ENCODE data around the gene DPP8. TPM values are rescaled to one million over a fixed set of nuclear protein-coding genes. Genes with fewer than 3 reads are reported as not detected.
"Not testable (repeated sequence)": the region's sequence is repeated elsewhere in the genome, so short reads cannot be mapped to it uniquely, and the experiment has no call there.

The DPP8 gene
- total and polyA plus RNA-seq, 2 donors: 12.5 to 21.8 TPM

- not testable (repeated sequence) for H3K4me3 ChIP-seq (ENCODE audit: low read length in 2 of 2); H3K9me3 ChIP-seq (ENCODE audit: control insufficient read depth in 2 of 2, insufficient read depth in 1 of 2, low read length in 1 of 2); H3K27me3 ChIP-seq (ENCODE audit: control insufficient read depth in 2 of 2, insufficient read depth in 1 of 2, low read length in 1 of 2); H3K4me1 ChIP-seq (ENCODE audit: control insufficient read depth in 2 of 2, insufficient read depth in 2 of 2, low read length in 2 of 2); DNase-seq (ENCODE audit: low read depth in 6 of 9, low spot score in 9 of 9); H3K27ac ChIP-seq (ENCODE audit: low read depth in 1 of 2, low read length in 1 of 2)
- whole genome bisulfite sequencing: 98% methylated on average over 6 of the region's 6 CpGs
- peaks cover 27 to 77% of the 10 kb centered on the region in 2 donors for H3K36me3 ChIP-seq (ENCODE audit: control insufficient read depth in 2 of 2, insufficient read depth in 2 of 2, low read length in 1 of 2)
Observed at GRCh38 chr15:65463096-65463495, 54.4 kb downstream of the DPP8 start.

GRCh38 chr15:65460741-65461347 lies 56.6 kb downstream of the DPP8 start:
- H3K9me3 ChIP-seq (ENCODE audit: control insufficient read depth in 2 of 2, insufficient read depth in 1 of 2, low read length in 1 of 2): no peaks in the 10 kb centered on the region
- no peaks in the 10 kb centered on the region for H3K27me3 ChIP-seq (ENCODE audit: control insufficient read depth in 2 of 2, insufficient read depth in 1 of 2, low read length in 1 of 2)
- H3K4me3 ChIP-seq (ENCODE audit: low read length in 2 of 2): no peak overlapping the region
- no peak overlapping the region for H3K27ac ChIP-seq (ENCODE audit: low read depth in 1 of 2, low read length in 1 of 2)
- no peak for DNase-seq (ENCODE audit: low read depth in 6 of 9, low spot score in 9 of 9)
- no peaks in the 10 kb centered on the region for H3K4me1 ChIP-seq (ENCODE audit: control insufficient read depth in 2 of 2, insufficient read depth in 2 of 2, low read length in 2 of 2)
- 97% methylated on average over 5 of the region's 5 CpGs for WGBS
- H3K36me3 ChIP-seq (ENCODE audit: control insufficient read depth in 2 of 2, insufficient read depth in 2 of 2, low read length in 1 of 2): peaks cover 29 to 81% of the 10 kb centered on the region in 2 donors

- H3K27ac ChIP-seq (ENCODE audit: low read depth in 1 of 2, low read length in 1 of 2): not testable (repeated sequence)
- WGBS: 96% methylated on average over 4 of the region's 4 CpGs
Observed at GRCh38 chr15:65455256-65455655, 62.2 kb downstream of the DPP8 start.

GRCh38 chr15:65451989-65452388 lies 65.5 kb downstream of the DPP8 start:
- peaks cover 47 to 69% of the 10 kb centered on the region in 2 donors for H3K36me3 ChIP-seq (ENCODE audit: control insufficient read depth in 2 of 2, insufficient read depth in 2 of 2, low read length in 1 of 2)
- WGBS: 98% methylated on average over 6 of the region's 6 CpGs
- DNase-seq (ENCODE audit: low read depth in 6 of 9, low spot score in 9 of 9): no peak
- H3K4me1 ChIP-seq (ENCODE audit: control insufficient read depth in 2 of 2, insufficient read depth in 2 of 2, low read length in 2 of 2): no peaks in the 10 kb centered on the region
- H3K27ac ChIP-seq (ENCODE audit: low read depth in 1 of 2, low read length in 1 of 2): no peak overlapping the region
- no peaks in the 10 kb centered on the region for H3K9me3 ChIP-seq (ENCODE audit: control insufficient read depth in 2 of 2, insufficient read depth in 1 of 2, low read length in 1 of 2)
- H3K4me3 ChIP-seq (ENCODE audit: low read length in 2 of 2): no peak overlapping the region
- no peaks in the 10 kb centered on the region for H3K27me3 ChIP-seq (ENCODE audit: control insufficient read depth in 2 of 2, insufficient read depth in 1 of 2, low read length in 1 of 2)

More at GRCh38 chr15:65455256-65455655, 62.2 kb downstream of the DPP8 start:
- H3K4me3 ChIP-seq (ENCODE audit: low read length in 2 of 2); DNase-seq (ENCODE audit: low read depth in 6 of 9, low spot score in 9 of 9); H3K9me3 ChIP-seq (ENCODE audit: control insufficient read depth in 2 of 2, insufficient read depth in 1 of 2, low read length in 1 of 2); H3K4me1 ChIP-seq (ENCODE audit: control insufficient read depth in 2 of 2, insufficient read depth in 2 of 2, low read length in 2 of 2); H3K27me3 ChIP-seq (ENCODE audit: control insufficient read depth in 2 of 2, insufficient read depth in 1 of 2, low read length in 1 of 2): not testable (repeated sequence)
- H3K36me3 ChIP-seq (ENCODE audit: control insufficient read depth in 2 of 2, insufficient read depth in 2 of 2, low read length in 1 of 2): peaks cover 52 to 82% of the 10 kb centered on the region in 2 donors

- H3K36me3 ChIP-seq (ENCODE audit: control insufficient read depth in 2 of 2, insufficient read depth in 2 of 2, low read length in 1 of 2): peaks cover 42 to 64% of the 10 kb centered on the region in 2 donors
- no peak for DNase-seq (ENCODE audit: low read depth in 6 of 9, low spot score in 9 of 9)
- no peaks in the 10 kb centered on the region for H3K27me3 ChIP-seq (ENCODE audit: control insufficient read depth in 2 of 2, insufficient read depth in 1 of 2, low read length in 1 of 2)
- no peak overlapping the region for H3K4me3 ChIP-seq (ENCODE audit: low read length in 2 of 2)
- H3K4me1 ChIP-seq (ENCODE audit: control insufficient read depth in 2 of 2, insufficient read depth in 2 of 2, low read length in 2 of 2): no peaks in the 10 kb centered on the region
- H3K27ac ChIP-seq (ENCODE audit: low read depth in 1 of 2, low read length in 1 of 2): no peak overlapping the region
- no peaks in the 10 kb centered on the region for H3K9me3 ChIP-seq (ENCODE audit: control insufficient read depth in 2 of 2, insufficient read depth in 1 of 2, low read length in 1 of 2)
Observed at GRCh38 chr15:65450556-65450955, 66.9 kb downstream of the DPP8 start.

GRCh38 chr15:65447145-65447544 lies 70.3 kb downstream of the DPP8 start:
- 97% methylated on average over 2 of the region's 2 CpGs for WGBS
- DNase-seq (ENCODE audit: low read depth in 6 of 9, low spot score in 9 of 9): no peak

GRCh38 chr15:65434201-65434600 lies 83.3 kb downstream of the DPP8 start:
- WGBS: 92% methylated on average over 11 of the region's 11 CpGs
- Histone ChIP-seq H3K9me3 (ENCODE audit: control insufficient read depth in 2 of 2, insufficient read depth in 1 of 2, low read length in 1 of 2) (no peaks in the 10 kb centered on the region), H3K27me3 (ENCODE audit: control insufficient read depth in 2 of 2, insufficient read depth in 1 of 2, low read length in 1 of 2) (peaks cover 2% of the 10 kb centered on the region in 2 donors), H3K4me3 (ENCODE audit: low read length in 2 of 2) (no peak overlapping the region), H3K36me3 (ENCODE audit: control insufficient read depth in 2 of 2, insufficient read depth in 2 of 2, low read length in 1 of 2) (no peaks in the 10 kb centered on the region), H3K4me1 (ENCODE audit: control insufficient read depth in 2 of 2, insufficient read depth in 2 of 2, low read length in 2 of 2) (no peaks in the 10 kb centered on the region), H3K27ac (ENCODE audit: low read depth in 1 of 2, low read length in 1 of 2) (no peak overlapping the region)
- no peak for DNase-seq (ENCODE audit: low read depth in 6 of 9, low spot score in 9 of 9)

More at GRCh38 chr15:65447145-65447544, 70.3 kb downstream of the DPP8 start:
- Histone ChIP-seq H3K4me1 (ENCODE audit: control insufficient read depth in 2 of 2, insufficient read depth in 2 of 2, low read length in 2 of 2) (no peaks in the 10 kb centered on the region), H3K9me3 (ENCODE audit: control insufficient read depth in 2 of 2, insufficient read depth in 1 of 2, low read length in 1 of 2) (no peaks in the 10 kb centered on the region), H3K27ac (ENCODE audit: low read depth in 1 of 2, low read length in 1 of 2) (no peak overlapping the region), H3K27me3 (ENCODE audit: control insufficient read depth in 2 of 2, insufficient read depth in 1 of 2, low read length in 1 of 2) (no peaks in the 10 kb centered on the region), H3K36me3 (ENCODE audit: control insufficient read depth in 2 of 2, insufficient read depth in 2 of 2, low read length in 1 of 2) (peaks cover 26 to 52% of the 10 kb centered on the region in 2 donors), H3K4me3 (ENCODE audit: low read length in 2 of 2) (no peak overlapping the region)

- peaks cover 2% of the 10 kb centered on the region in 2 donors for H3K27me3 ChIP-seq (ENCODE audit: control insufficient read depth in 2 of 2, insufficient read depth in 1 of 2, low read length in 1 of 2)
- no peak overlapping the region for H3K4me3 ChIP-seq (ENCODE audit: low read length in 2 of 2)
- H3K27ac ChIP-seq (ENCODE audit: low read depth in 1 of 2, low read length in 1 of 2): no peak overlapping the region
- no peaks in the 10 kb centered on the region for H3K36me3 ChIP-seq (ENCODE audit: control insufficient read depth in 2 of 2, insufficient read depth in 2 of 2, low read length in 1 of 2)
- DNase-seq (ENCODE audit: low read depth in 6 of 9, low spot score in 9 of 9): no peak
- H3K4me1 ChIP-seq (ENCODE audit: control insufficient read depth in 2 of 2, insufficient read depth in 2 of 2, low read length in 2 of 2): no peaks in the 10 kb centered on the region
- H3K9me3 ChIP-seq (ENCODE audit: control insufficient read depth in 2 of 2, insufficient read depth in 1 of 2, low read length in 1 of 2): no peaks in the 10 kb centered on the region
Observed at GRCh38 chr15:65431731-65432130, 85.8 kb downstream of the DPP8 start.

- H3K4me3 ChIP-seq (ENCODE audit: low read length in 2 of 2): no peak overlapping the region
Observed at GRCh38 chr15:65426216-65426853, 91.2 kb downstream of the DPP8 start.

More at GRCh38 chr15:65426216-65426853, 91.2 kb downstream of the DPP8 start:
- peaks cover 29 to 49% of the 10 kb centered on the region in 2 donors for H3K27me3 ChIP-seq (ENCODE audit: control insufficient read depth in 2 of 2, insufficient read depth in 1 of 2, low read length in 1 of 2)
- peaks cover 0 to 7% of the 10 kb centered on the region in 2 donors for H3K4me1 ChIP-seq (ENCODE audit: control insufficient read depth in 2 of 2, insufficient read depth in 2 of 2, low read length in 2 of 2)
- H3K9me3 ChIP-seq (ENCODE audit: control insufficient read depth in 2 of 2, insufficient read depth in 1 of 2, low read length in 1 of 2): no peaks in the 10 kb centered on the region
- DNase-seq (ENCODE audit: low read depth in 6 of 9, low spot score in 9 of 9): no peak
- WGBS: 89% methylated on average over 2 of the region's 2 CpGs
- no peak overlapping the region for H3K27ac ChIP-seq (ENCODE audit: low read depth in 1 of 2, low read length in 1 of 2)
- no peaks in the 10 kb centered on the region for H3K36me3 ChIP-seq (ENCODE audit: control insufficient read depth in 2 of 2, insufficient read depth in 2 of 2, low read length in 1 of 2)
